HG03108 (cell line): ENCODE measurements around the gene ABCA7.
A peak's percentile ranks its signal among the peaks of the same experiment; 100 is the strongest.

Experiments used
- ATAC-seq: cut with Tn5 transposase; IDR thresholded peaks from one replicate; pipeline ENCODE4 v1.9.1; 2021; ENCODE audit warnings: moderate library complexity; ENCODE audit not compliant: unreplicated experiment

Gene ABCA7

DNA sequence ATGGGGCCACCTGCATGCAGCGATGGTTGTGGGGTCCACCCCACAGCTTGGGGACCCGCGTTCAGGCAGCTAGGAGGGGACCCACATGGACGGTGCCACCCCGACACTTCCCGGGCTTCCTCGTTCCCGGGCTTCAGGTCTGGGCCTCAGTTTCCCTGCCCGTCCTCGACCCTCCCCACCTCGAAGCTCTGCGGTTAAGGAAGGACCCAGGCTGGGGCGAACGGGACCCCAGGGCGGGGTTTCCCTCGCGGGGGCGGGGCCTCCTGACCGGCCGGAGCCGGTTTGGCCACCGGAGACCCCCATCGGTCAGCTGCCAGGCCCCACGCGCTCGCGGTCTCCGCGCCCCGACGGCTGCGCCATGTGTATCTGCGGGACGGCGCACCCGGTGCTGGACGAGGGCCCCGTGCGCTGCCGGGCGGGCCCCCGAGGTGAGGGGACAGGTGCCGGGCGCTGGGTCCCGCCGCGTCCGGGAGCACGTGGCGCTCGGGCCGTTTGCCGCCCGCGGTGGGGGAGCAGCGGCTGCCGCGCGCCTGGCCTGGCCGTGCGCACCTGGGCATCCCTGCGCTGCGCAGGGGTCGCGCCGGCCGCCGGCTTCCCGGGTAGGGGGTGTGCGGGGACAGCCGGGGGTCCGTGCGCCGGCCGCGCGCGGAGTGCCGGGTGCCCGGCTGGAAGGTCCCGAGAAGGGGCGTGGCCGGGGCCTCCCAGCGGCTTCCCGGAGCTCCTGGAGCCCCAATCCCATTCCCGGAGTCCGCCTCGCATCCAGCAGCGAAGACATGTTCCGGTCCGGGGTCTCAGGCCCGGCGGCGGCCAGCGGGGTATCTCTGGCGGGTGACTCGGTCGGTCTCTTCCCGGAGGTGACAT is 31.3 kb downstream of the ABCA7 start:
- no peak for ATAC-seq

DNA sequence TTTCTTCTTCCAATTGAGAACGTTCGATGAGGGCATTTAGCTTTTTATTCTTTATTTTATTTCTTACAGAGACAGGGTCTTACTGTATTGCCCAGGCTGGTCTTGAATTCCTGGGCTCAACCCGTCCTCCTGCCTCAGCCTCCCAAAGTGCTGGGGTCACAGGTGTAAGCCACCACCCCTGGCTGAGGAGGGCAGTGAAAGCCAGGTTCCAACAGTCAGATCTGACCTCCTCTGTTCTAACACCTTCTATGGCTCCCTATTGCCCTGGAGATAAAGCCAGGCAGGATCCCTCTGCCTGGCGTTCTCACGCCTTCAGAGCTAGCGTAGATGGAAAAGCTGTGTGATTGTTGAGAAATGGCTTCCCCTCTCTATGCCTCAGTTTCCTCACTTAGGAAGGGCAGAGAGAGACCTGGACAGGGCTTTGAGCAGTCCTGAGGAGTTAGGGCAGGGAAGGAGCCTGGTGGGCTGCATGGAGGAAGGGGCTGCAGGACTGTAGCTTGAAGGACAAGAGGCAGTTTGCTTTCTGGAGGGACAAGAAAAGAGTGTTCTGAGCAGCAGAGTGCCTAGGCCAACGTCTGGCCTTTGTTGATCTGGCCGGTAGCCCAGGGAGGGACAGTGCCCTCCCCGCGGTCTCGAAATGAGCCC is 32.6 kb downstream of the ABCA7 start:
- ATAC-seq, result no peak

DNA sequence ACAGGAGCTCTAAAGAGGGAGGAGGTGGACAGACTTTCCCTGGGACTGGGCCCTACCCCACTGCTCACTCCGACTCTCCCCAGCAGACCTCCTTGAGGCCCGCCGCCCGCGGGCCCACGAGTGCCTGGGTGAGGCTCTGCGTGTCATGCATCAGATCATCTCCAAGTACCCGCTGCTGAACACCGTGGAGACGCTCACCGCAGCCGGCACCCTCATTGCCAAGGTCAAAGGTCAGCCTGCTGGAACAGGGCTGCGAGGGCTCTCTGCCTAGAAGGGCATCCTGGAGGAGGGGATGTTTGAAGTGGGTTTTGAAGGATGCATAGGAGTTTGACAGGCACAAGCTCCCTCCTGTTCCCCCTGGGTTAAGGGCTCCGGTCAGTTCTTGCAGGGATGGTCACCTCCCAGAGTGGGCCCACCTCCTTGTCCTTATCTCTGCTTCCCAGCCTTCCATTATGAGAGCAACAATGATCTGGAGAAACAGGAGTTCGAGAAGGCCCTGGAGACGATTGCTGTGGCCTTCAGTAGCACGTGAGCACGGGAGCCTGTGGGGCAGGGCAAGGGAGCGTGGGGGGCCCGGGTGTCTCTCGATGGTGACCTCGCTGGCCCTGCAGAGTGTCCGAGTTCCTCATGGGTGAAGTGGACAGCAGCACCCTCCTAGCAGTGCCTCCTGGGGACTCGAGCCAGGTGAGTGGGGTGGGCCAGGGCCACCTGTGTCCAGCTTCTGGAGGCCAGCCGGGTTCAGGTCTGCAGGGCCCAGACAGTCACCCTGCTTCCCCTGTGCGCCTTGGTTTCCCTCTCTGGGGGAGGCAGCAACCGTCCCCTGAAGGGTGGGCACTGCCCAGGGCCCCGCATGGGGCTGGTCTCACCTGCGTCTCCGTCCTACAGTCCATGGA is 33.4 kb downstream of the ABCA7 start:
- ATAC-seq, result no peak

DNA sequence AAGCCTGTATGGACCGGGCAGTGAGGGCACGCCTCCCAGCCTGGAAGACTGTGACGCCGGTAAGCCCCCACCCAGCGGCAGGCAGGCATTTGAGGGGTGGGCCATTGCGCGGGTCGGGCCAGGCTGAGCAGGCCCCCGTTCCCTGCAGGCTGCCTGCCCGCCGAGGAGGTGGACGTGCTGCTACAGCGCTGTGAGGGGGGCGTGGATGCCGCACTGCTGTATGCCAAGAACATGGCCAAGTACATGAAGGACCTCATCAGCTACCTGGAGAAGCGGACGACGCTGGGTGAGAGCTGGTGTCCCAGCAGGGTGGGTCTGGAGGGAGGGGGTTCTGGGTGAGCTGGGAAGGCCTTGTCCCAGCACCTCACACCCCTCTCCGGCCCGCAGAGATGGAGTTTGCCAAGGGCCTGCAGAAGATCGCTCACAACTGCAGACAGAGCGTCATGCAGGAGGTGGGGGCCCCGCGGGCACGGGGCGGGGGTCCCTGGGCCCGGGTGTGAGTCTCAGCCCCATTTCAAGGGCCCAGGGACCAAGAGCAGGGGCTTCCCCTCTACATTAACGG is 34.1 kb downstream of the ABCA7 start:
- no peak for ATAC-seq

DNA sequence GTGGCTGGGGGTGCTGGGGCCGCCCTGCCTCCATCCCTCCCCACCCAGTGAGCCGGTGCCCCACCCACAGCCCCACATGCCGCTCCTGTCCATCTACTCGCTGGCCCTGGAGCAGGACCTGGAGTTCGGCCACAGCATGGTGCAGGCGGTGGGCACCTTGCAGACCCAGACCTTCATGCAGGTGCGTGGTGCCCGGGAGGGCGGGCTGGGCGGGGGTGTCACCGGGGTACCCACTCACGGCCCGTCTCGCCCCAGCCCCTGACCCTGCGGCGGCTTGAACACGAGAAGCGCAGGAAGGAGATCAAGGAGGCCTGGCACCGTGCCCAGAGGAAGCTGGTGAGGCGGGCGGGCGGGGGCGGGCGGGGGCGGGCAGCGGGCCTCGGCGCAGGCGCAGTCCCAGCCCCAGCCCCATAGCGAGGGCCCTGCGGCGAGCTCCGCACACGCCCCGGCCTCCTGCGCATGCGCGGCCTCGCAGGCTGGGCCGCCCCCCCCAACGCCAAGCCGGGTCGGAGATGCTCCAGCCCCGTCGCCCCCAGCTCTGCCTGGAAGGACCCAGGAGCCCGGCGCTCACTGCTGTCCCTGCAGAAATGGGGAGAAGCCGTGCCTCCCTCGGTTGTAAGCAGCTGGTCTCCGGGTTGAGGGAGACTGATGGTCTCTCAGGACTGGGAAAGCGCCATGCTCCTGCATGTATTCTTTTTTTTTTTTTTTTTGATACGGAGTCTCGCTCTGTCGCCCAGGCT is 34.8 kb downstream of the ABCA7 start:
- ATAC-seq, result peak; percentile 38

DNA sequence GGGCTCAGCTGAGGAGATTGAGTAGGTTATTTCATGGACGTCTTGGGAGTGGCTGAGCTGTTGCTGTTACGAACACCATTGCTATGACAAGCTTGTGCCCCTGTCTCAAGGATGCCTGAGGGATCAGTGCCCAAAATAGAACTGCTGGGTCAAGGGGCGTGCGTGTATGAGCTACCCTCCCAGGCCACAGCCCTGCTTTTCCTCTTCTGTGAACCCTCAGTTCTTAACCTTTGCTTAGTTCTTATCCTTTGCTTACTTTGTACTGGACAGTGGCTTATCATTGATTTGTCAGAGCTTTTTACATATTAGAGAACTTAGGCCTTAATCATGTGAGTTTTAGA is 36.1 kb downstream of the ABCA7 start:
- ATAC-seq, result no peak

DNA sequence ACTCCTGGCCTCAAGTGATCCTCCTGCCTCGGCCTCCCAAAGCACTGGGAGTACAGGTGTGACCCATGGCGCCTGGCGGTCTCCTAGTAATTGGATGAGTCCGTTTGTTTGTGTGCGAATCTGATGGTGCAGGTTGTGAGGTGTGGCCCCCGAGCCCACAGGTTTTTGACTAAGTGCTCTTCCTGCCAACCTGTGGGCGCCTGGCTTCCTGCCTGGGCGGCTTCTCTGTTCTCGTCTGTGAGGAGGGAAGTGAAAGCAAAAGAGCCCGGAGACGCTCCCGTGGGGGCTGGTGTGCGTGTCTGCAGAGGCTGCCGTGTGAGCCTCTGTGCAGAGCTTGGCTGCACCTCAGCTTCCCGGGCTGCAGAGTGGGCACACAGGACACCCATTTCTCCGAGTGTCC is 37.0 kb downstream of the ABCA7 start:
- ATAC-seq, result peak; percentile 65

DNA sequence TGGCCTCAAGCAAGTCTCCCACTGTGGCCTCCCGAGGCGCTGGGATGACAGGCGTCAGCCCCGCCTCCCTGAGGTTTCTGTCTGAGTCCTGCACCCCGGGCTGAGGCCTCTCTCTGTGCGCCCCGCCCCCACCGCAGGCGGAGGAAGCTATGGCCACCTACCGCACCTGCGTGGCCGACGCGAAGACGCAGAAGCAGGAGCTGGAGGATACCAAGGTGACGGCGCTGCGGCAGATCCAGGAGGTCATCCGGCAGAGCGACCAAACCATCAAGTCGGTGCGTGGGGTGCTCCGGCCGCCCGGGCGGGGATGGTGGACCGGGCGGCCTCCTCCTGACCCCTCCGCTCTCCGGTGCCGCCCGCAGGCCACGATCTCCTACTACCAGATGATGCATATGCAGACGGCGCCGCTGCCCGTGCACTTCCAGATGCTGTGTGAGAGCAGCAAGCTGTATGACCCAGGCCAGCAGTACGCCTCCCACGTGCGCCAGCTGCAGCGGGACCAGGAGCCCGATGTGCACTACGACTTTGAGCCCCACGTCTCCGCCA is 39.7 kb downstream of the ABCA7 start:
- no peak for ATAC-seq

DNA sequence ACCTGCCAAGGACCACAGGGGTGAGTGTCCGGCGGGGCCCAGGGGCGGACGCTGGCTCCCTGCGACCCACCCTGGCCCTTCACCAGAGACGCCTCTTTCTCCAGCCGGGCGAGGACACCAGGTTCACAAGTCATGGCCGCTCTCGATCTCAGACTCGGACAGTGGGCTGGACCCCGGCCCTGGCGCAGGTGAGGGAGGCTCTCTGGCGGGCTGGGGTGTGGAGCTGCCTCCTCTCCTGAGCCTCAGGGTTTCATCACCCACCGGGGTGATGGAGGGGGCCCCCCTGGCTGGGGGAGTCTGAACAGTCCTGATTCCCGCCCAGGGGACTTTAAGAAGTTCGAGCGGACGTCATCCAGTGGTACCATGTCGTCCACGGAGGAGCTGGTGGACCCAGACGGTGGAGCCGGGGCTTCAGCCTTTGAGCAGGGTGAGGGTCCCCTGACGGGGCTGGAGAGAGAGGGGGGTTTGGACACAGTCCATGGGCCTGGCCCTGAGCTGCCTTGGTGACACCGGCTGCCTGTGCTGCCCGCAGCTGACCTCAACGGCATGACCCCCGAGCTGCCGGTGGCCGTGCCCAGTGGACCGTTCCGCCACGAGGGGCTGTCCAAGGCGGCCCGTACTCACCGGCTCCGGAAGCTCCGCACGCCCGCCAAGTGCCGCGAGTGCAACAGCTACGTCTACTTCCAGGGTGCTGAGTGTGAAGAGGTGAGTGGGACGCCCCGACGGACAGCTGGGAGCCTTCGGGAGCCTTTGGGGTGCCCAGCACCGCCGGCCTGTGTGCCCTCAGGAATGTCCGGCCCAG is 40.7 kb downstream of the ABCA7 start:
- no peak for ATAC-seq

DNA sequence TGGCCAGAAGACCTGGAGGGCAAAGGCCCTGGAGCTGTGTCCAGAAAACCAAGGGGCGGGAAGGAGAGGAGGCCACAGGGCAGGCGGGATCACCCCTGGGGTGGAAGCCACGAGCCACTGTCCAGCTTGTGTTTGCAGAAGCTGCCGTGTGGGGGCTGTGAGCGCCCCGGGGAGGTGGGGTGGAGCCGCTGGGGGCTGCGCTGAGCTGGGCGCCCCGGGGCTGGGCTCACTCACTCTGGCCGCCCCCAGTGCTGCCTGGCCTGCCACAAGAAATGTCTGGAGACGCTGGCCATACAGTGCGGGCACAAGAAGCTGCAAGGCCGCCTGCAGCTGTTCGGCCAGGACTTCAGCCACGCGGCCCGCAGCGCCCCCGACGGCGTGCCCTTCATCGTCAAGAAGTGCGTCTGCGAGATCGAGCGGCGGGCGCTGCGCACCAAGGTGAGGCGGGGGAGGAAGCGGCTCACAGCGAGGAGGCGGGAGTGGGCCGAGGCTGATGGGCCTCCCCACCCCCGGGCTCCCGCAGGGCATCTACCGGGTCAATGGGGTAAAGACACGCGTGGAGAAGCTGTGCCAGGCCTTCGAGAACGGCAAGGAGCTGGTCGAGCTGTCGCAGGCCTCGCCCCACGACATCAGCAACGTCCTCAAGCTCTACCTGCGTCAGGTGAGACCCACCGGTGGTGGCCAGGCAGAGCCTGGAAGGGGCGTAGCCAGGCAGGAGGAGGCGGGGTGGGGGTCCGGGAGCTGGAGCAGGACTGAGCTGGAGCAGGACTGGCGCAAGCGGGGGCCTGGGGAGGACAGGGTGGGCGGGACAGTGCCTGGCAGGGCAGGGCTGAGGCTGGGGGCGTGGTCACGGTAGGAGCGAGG is 41.6 kb downstream of the ABCA7 start:
- no peak for ATAC-seq

DNA sequence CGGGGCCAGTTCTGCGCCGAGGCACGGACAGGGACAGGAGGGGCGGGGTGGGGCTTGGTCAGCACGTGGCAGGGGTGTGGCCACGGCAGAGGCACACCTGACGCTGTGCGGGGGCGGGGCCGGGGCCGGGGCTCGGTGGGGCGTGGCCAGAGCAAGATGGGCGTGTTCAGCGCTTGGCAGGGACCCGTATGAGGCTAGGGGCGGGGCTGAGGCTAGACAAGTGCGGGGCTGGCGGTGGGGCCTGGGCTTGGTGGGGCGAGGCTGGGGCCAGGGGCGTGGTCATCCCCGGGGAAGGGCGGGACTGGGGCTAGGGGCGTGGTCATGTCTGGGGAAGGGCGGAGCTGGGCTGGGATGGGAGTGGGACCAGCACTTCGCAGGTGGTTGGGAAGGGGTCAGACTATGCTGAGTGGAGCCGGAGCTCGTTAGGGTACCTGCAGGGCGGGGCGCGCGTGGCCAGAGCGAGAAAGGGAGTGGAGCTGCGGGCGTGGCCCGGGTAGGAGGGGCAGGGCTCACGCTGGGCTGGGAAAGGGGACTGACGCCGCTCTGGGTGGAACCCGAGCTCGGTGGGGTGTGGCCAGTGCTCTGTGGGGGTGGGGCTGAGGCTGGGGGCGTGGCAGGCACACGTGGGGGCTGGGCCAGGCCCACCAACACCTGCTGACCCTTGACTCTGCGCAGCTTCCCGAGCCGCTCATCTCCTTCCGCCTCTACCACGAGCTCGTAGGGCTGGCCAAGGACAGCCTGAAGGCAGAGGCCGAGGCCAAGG is 42.4 kb downstream of the ABCA7 start:
- ATAC-seq, result no peak

DNA sequence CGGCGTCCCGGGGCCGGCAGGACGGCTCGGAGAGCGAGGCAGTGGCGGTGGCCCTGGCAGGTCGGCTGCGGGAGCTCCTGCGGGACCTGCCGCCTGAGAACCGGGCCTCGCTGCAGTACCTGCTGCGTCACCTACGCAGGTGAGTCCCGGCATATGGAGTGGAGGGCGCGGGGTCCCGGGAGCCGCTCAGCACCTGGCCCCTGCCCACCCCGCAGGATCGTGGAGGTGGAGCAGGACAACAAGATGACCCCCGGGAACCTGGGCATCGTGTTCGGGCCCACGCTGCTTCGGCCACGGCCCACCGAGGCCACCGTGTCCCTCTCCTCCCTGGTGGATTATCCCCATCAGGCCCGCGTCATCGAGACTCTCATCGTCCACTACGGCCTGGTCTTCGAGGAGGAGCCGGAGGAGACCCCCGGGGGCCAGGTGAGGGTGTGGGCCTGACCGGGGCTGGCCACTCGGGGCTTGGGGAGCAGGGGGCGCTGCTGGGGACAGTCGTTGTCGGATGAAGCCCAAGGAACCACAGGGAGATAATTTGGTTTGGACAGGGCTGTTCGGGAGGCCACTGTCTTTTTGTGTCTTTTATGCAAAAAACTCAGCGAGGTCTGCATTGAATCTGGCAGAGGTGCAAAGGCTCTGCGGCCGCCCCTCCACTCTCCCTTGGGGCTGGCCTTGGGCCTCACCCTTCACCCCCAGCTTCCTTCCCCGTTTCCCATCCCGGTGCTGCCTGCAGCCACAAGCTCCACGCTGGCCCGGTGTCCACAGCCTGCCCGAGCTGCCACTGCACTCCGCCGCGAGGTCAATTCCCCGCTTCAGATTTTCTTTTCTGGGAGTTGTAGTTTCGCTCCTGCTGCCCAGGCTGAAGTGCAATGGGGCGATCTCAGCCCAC is 43.3 kb downstream of the ABCA7 start:
- no peak for ATAC-seq

DNA sequence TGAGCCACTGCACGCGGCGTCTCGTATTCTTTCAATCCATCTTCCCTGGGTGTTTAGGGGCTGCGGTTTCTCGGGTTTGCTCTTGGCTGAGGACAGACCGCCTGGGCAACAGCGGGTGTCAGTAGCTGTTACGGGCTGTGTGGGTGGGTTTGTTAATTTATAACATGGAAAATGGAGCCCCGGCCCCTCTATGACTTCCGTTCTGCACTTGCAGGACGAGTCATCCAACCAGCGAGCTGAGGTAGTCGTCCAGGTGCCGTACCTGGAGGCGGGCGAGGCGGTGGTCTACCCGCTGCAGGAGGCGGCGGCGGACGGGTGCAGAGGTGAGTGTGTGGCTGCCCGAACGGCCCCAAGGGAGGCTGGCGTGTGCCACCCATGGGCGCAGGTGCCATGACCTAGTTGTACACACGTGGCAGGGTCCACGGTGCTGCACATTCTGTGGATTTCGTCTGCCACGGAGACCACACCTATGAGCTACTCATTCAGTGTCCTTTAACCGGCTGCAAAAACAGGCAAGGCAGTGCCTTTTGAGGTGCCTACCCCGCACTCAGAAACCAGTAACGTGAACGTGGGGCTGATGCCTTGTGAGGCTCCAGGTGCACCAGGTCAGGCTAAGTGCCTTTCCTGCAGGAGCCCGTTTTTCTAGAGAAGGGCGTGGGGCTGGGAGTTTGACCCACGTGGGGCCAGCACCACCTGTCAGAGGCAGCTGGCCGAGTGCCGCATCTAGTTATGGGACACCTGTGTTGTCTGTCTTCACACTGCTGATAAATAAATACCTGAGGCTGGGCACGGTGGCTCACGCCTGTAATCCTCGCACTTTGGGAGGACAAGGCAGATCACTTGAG is 44.3 kb downstream of the ABCA7 start:
- ATAC-seq, result no peak

DNA sequence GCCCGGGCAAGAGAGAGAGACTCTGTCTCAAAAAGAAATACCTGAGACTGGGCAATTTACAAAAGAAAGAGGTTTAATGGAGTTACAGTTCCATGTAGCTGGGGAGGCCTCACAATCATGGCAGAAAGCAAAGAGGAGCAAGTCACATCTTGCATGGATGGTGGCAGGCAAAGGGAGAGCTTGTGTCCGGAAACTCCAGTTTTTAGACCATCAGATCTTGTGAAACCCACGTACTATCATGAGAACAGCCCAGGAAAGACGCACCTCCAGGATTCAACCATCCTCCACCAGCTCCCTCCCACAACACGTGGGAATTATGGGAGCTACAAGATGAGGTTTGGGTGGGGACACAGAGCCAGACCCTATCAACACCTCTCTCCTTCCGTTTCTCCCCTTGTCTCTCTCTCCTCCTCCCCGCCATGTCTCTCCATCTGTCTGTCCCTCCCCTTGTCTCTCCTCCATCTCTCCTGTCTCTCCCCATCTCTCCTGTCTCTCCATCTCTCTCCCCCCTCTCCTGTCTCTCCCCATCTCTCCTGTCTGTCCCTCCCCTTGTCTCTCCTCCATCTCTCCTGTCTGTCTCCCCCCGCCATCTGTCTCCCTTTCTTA is 45.2 kb downstream of the ABCA7 start:
- ATAC-seq, result no peak

DNA sequence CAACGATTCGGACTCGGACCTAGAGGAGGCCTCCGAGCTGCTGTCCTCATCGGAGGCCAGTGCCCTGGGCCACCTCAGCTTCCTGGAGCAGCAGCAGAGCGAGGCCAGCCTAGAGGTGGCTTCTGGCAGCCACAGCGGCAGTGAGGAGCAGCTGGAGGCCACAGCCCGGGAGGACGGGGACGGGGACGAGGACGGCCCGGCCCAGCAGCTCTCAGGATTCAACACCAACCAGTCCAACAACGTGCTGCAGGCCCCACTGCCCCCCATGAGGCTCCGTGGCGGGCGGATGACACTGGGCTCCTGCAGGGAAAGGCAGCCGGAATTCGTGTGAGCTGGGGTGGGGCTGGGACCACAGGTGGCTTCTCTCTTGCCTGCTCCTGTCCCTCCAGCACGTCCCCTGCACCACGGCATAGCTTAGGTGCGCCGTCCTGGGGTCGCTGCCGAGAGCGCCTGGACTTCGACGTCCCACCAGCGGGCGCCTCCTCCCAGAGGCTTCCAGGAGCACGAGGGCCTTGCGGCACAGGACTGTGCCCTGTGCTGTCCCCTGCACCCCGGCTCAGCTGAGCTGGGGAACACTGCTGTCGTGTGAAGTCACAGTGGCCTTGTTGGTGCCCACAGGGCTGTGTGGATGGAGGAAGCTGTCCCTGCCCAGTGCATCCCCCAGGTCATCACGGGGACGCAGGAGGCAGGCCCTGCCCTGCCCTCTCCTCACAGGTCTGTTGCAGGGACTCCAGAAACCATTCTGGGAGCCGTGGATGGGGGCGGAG is 46.0 kb downstream of the ABCA7 start:
- no peak for ATAC-seq
